ENCODE measurements around the gene CCL22.

CCL22 gene

GRCh38 chr16:57376313-57376818 lies 17.8 kb downstream of the CCL22 start:
- no peak for DNase-seq (ENCODE audit: low read depth in 2 of 2)

DNA sequence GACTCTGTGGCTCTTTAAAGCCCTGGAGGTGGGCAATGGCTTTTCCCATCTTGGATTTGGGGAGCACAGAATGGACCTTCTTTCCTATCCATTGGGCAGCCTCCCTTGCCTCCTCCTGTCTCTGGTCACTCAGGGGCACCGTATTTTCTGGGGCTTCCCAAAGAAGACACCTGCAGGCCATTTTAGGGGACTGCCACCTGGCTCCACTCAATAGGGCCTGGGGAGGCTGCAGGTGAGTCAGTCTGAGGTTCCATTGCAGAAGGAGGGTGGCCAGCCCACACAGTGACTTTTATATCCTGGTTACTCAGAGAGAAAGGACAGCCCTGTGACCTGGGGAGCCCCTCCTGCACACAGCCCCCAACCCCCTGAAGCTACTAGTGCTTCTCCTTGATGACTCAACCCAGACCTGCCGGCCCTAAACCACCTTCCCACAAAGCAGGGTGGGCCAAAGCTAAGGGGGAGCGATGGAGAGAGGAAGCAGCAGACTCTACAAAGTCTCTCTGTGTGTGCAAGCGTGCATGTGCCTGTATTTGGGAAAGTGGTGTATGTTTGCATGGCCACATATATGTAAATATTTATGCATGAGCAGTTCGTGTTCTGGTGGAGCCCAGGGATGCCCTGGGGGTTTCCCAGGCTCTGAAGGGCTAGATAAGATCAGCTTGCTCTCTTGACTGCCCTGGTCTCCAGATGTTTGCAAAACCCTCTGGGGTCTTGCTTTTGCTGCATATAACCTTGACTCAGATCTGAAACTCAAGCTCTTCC lies 18.7 kb downstream of the CCL22 start:
- peak in 1 of 2 donors; percentile 10 for DNase-seq (ENCODE audit: low read depth in 2 of 2)

- no peak for DNase-seq (ENCODE audit: low read depth in 2 of 2)
Measured at GRCh38 chr16:57379579-57379978, 21.0 kb downstream of the CCL22 start.

DNA sequence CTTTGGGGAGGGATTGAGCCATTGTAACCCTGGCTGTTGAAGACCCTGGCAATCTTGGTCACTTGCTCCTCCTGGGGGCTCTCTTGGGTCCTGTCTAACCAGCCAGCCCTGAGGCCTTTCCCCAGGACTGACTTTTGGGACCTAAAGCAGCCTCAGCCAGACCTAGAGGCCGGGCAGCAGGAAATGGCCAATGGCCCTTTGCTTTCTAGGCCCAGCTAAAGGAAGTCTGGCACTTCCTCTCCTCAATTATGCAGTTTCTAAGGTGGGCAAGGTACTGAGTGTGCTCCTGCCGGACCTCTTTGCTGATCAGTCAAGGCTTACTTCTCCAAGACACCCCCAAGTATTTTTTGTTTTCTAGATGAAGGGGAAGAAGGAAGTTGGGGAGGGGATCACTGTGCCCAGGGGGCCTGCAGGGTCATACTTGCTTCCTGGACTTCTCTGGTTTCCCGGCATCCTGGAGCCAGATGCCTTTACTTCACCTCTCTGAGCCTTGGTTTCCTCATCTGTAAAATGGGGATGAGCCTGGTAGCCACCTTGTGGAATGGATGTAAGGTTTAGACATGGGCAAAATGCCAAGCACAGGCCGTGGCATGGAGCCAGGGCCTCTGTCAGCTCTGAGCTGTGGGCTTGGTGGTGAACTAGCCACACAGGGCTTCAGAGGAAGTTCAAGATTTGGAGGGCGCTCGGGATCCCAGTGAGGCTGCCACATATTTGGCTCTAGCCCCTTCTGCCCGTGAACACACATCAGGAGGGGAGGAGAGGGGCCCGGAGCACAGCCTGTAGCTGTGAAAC lies 22.3 kb downstream of the CCL22 start:
- DNase-seq (ENCODE audit: low read depth in 2 of 2) = no peak

DNA sequence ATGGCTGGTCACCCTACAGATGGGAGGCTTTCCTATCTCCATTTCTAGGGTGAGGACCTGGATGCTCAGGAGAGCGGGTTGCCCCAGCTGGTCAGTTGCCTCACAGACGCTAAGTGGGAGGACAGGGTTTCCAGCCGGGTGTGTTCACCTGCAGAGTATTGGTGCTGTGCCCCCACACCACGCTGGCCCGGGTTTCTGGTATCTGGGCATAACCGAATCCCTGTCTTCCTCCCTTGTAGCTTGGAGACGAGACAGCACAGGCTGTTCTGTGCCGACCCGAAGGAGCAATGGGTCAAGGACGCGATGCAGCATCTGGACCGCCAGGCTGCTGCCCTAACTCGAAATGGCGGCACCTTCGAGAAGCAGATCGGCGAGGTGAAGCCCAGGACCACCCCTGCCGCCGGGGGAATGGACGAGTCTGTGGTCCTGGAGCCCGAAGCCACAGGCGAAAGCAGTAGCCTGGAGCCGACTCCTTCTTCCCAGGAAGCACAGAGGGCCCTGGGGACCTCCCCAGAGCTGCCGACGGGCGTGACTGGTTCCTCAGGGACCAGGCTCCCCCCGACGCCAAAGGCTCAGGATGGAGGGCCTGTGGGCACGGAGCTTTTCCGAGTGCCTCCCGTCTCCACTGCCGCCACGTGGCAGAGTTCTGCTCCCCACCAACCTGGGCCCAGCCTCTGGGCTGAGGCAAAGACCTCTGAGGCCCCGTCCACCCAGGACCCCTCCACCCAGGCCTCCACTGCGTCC lies 23.4 kb downstream of the CCL22 start:
- no peak for DNase-seq (ENCODE audit: low read depth in 2 of 2)

DNA sequence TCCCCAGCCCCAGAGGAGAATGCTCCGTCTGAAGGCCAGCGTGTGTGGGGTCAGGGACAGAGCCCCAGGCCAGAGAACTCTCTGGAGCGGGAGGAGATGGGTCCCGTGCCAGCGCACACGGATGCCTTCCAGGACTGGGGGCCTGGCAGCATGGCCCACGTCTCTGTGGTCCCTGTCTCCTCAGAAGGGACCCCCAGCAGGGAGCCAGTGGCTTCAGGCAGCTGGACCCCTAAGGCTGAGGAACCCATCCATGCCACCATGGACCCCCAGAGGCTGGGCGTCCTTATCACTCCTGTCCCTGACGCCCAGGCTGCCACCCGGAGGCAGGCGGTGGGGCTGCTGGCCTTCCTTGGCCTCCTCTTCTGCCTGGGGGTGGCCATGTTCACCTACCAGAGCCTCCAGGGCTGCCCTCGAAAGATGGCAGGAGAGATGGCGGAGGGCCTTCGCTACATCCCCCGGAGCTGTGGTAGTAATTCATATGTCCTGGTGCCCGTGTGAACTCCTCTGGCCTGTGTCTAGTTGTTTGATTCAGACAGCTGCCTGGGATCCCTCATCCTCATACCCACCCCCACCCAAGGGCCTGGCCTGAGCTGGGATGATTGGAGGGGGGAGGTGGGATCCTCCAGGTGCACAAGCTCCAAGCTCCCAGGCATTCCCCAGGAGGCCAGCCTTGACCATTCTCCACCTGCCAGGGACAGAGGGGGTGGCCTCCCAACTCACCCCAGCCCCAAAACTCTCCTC lies 24.1 kb downstream of the CCL22 start:
- no peak for DNase-seq (ENCODE audit: low read depth in 2 of 2)

DNA sequence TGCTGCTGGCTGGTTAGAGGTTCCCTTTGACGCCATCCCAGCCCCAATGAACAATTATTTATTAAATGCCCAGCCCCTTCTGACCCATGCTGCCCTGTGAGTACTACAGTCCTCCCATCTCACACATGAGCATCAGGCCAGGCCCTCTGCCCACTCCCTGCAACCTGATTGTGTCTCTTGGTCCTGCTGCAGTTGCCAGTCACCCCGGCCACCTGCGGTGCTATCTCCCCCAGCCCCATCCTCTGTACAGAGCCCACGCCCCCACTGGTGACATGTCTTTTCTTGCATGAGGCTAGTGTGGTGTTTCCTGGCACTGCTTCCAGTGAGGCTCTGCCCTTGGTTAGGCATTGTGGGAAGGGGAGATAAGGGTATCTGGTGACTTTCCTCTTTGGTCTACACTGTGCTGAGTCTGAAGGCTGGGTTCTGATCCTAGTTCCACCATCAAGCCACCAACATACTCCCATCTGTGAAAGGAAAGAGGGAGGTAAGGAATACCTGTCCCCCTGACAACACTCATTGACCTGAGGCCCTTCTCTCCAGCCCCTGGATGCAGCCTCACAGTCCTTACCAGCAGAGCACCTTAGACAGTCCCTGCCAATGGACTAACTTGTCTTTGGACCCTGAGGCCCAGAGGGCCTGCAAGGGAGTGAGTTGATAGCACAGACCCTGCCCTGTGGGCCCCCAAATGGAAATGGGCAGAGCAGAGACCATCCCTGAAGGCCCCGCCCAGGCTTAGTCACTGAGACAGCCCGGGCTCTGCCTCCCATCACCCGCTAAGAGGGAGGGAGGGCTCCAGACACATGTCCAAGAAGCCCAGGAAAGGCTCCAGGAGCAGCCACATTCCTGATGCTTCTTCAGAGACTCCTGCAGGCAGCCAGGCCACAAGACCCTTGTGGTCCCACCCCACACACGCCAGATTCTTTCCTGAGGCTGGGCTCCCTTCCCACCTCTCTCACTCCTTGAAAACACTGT lies 25.0 kb downstream of the CCL22 start:
- DNase-seq (ENCODE audit: low read depth in 2 of 2) = no peak

DNA sequence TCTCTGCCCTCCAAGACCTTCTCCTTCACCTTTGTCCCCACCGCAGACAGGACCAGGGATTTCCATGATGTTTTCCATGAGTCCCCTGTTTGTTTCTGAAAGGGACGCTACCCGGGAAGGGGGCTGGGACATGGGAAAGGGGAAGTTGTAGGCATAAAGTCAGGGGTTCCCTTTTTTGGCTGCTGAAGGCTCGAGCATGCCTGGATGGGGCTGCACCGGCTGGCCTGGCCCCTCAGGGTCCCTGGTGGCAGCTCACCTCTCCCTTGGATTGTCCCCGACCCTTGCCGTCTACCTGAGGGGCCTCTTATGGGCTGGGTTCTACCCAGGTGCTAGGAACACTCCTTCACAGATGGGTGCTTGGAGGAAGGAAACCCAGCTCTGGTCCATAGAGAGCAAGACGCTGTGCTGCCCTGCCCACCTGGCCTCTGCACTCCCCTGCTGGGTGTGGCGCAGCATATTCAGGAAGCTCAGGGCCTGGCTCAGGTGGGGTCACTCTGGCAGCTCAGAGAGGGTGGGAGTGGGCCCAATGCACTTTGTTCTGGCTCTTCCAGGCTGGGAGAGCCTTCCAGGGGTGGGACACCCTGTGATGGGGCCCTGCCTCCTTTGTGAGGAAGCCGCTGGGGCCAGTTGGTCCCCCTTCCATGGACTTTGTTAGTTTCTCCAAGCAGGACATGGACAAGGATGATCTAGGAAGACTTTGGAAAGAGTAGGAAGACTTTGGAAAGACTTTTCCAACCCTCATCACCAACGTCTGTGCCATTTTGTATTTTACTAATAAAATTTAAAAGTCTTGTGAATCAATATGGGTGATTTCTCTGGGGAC lies 25.9 kb downstream of the CCL22 start:
- DNase-seq (ENCODE audit: low read depth in 2 of 2) = no peak

DNA sequence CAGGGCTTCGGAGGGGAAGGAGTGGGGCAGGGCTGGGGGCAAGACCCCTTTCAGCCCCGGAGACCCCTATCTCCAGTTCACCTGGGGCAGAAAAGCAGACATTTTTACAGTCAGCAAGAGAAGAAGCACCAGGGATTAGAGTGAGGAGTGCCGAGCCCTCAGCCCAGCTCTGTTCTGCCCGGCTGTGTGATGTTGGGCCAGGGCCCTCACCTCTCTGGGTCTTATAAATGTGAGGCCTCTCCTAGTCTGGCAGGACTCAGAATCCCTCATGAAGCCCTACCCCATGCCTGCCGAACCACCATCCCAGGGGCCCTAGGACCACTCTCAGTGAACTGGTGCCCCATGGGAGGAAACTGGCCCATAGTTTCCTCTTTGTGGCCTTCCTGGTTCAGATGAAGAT lies 26.5 kb downstream of the CCL22 start:
- no peak for DNase-seq (ENCODE audit: low read depth in 2 of 2)

- no peak for DNase-seq (ENCODE audit: low read depth in 2 of 2)
Measured at GRCh38 chr16:57386381-57386951, 27.9 kb downstream of the CCL22 start.

DNA sequence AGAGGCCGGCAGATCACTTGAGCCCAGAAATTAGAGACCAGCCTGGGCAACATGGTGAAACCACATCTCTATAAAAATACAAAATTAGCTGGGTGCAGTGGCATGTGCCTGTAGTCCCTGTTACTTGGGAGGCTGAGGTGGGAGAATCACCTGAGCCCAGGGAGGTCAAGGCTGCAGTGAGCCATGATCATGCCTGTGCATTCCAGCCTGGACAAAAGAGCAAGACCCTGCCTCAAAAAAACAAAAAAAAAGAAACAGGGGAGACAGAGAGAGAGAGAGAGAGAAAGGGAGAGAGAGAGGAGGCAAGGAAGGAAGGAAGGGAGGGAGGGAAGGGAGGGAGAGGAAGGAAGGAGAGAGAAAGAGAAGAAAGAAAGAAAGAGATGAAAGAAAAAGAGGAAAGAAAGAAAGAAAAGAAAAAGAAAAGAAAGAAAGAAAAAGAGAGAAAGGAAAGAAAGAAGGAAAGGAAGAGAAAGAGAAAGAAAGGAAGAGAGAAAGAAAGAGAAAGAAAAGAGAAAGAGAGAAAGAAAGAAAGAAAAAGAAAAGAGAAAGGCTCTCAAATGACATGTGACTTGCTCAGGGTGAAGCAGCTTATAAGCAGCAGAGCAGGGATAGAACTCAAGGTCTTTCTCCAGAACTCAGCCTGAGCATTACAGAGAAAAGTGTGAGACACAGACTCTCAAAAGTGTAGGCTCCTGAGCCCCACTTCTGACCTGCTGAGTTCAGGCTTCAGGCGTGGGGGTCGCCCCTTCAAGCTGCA lies 29.2 kb downstream of the CCL22 start:
- DNase-seq (ENCODE audit: low read depth in 2 of 2) = no peak

DNA sequence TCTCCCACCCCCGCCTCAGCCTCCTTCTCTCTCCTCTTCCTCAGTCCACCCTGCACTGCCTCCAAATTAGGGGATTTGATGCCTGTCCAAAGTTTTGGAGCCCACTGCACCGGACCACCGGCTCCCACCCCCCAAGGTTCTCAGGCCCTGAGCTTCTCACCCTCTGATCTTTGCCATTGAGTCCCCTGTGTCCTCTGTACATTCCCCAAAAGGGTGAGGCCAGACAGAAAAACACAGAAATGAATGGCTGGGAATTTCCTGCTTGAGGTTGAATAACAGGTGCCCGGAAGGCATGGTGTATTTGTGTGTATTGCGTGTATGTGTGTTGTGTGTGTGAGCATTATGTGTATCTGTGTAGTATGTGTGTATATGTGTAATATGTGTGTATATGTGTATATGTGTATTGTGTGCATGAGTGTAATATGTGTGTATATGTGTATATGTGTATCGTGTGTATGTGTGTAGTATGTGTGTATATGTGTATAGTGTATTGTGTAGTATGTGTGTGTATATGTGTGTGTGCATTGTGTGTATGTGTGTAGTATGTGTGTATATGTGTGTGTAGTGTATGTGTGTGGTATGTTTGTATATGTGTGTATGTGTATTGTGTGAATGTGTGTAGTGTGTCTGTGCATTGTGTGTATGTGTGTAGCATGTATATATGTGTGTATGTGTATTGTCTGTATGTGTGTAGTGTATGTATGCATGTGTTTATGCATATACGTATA lies 29.9 kb downstream of the CCL22 start:
- DNase-seq (ENCODE audit: low read depth in 2 of 2) = no peak

GRCh38 chr16:57389087-57389468 lies 30.5 kb downstream of the CCL22 start:
- no peak for DNase-seq (ENCODE audit: low read depth in 2 of 2)

- DNase-seq (ENCODE audit: low read depth in 2 of 2) = no peak
Measured at GRCh38 chr16:57390636-57391295, 32.2 kb downstream of the CCL22 start.

GRCh38 chr16:57391300-57391699 lies 32.7 kb downstream of the CCL22 start:
- DNase-seq (ENCODE audit: low read depth in 2 of 2) = no peak

- no peak for DNase-seq (ENCODE audit: low read depth in 2 of 2)
Measured at GRCh38 chr16:57391708-57392107, 33.1 kb downstream of the CCL22 start.

DNA sequence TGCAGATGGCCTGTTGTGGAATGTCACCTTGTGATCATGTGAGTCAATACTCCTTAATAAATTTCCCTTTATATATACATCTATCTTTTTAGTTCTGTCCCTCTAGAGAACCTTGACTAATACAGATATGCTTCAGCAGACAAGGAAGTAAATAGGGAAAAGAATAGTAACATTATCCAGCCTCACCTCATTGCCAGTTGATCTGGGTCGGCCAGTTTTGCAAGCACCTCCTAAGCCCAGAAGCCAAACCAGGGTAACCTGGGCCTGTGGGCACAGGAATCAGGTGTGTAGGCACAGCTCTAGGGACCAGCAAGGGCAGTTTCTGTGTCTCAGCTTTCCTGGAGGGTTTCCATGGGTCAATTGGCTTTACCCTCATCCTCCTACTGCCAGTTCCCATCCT lies 34.1 kb downstream of the CCL22 start:
- DNase-seq (ENCODE audit: low read depth in 2 of 2) = no peak

Data from activated CD4-positive, alpha-beta T cell treated with anti-CD3 and anti-CD28 coated beads for 24 hours (primary cell).